GM21717 (cell line): ENCODE measurements around the gene LCOR.
A peak's percentile ranks its signal among the peaks of the same experiment; 100 is the strongest.

Experiments used
- ATAC-seq: cut with Tn5 transposase; IDR thresholded peaks from one replicate; pipeline ENCODE4 v1.9.1; 2021; ENCODE audit warnings: mild to moderate bottlenecking, moderate library complexity; ENCODE audit not compliant: unreplicated experiment

LCOR gene

GRCh38 chr10:97005349-97005748 is 173.3 kb downstream of the LCOR start:
- ATAC-seq = no peak

GRCh38 chr10:97006364-97006763 is 174.3 kb downstream of the LCOR start:
- ATAC-seq = no peak

DNA sequence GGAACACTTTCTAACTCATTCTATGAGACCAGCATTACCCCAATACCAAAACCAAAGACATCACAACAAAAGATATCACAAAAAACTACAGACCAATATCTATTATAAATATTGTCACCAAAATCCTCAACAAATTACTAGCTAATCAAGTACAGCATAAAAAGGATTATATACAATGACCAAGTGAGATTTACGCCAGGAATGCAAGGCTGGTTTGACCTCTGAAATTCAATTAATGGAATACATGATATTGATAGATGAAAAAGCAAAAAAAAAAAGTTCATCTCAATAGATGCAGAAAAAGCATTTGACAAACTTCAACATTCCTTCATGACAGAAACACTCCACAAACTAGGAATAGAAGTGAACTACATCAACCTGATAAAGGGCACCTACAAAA is 175.3 kb downstream of the LCOR start:
- ATAC-seq = no peak

- no peak for ATAC-seq
These were observed 178.7 kb downstream of the LCOR start for GRCh38 chr10:97010695-97011206.

DNA sequence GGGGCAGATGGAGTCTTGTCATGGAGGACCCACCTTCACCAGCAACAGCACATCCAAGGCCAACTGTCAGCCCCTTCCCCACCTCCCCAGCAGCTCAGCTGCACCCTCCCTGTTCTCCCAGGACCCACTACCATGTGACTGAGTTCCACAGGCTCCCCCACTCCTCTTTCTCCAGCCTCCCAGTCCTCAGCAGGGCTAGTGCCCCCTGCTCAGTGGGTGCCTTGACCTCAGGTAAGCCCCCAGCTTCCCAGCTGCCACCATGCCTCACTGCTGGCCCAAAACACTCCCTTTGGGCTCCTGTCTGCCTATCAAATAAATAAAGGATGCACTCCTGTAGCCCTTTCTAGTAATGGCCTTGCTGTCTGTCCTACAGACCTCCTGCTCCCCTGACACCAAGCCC is 179.3 kb downstream of the LCOR start:
- ATAC-seq = no peak

GRCh38 chr10:97012470-97012869 is 180.4 kb downstream of the LCOR start:
- no peak for ATAC-seq

- ATAC-seq = no peak
These were observed 181.5 kb downstream of the LCOR start for GRCh38 chr10:97013568-97013967.

DNA sequence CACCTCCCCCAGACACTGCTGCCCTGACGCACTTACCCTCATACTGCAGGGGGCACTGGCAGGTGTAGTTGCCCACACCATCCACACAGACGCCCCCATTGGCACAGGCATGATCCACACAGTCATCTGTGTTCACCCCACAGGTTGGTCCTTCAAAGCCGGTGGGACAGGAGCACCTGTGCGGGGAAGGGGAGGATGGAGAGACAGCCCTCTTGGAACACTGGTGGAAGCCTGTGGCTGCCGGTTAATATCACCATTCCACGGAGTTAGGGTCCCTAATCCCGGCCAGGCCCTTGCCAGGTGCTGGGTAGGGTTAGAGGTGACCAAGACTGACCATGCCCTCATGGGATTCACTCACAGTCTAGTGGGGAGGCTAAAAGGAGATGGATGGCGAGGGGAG is 181.9 kb downstream of the LCOR start:
- no peak for ATAC-seq

- no peak for ATAC-seq
These were observed 183.1 kb downstream of the LCOR start for GRCh38 chr10:97015240-97015639.

- peak; percentile 76 for ATAC-seq
These were observed 184.8 kb downstream of the LCOR start for GRCh38 chr10:97016728-97017473.

- no peak for ATAC-seq
These were observed 185.4 kb downstream of the LCOR start for GRCh38 chr10:97017474-97017903.

- no peak for ATAC-seq
These were observed 186.4 kb downstream of the LCOR start for GRCh38 chr10:97018251-97019212.

- ATAC-seq = no peak
These were observed 187.2 kb downstream of the LCOR start for GRCh38 chr10:97019213-97019844.

DNA sequence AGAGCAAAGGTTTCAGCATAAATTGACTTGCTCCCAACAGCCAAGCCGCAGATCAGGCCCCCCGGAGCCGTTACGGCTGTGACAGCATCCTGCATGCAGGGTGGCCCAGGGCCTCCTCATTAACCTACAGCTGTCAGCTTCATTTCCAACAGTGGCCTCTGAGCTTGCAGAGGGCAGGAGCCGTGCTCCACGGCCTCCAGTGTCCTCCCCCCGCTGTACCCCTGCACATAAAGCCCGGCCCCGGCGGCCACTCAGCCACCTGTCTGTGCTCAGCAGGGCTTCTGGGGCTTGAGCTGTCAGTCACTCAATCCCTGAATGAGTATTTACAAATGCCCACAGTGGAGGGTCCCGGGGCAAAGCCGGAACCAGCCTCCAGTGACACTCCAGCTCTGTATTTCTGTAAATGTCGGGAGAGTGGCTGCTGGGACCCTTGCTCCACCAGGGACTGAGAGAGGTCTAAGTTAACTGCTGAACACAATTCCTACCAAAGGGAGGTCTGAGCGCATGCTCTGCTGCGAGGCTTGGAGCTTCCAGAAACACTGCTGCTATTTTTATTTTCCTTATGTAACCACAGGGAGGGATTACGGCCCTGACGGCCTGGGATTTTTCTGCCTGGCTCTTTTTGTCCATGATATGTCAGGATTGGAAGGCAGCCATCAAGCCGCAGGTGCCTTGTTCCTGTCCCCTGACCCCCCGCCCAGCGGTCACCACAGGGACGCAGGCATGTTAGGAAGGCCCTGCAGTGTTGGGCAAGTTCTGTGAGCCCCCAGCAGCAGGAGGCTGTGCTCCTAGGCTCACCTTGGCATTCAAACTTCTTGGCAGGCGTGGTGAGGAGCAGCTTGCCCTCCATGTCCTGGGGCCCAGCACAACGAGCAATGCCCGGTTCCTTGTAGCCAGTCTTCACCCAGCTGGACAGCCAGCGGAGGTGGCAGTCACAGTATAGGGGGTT is 188.6 kb downstream of the LCOR start:
- ATAC-seq = no peak

DNA sequence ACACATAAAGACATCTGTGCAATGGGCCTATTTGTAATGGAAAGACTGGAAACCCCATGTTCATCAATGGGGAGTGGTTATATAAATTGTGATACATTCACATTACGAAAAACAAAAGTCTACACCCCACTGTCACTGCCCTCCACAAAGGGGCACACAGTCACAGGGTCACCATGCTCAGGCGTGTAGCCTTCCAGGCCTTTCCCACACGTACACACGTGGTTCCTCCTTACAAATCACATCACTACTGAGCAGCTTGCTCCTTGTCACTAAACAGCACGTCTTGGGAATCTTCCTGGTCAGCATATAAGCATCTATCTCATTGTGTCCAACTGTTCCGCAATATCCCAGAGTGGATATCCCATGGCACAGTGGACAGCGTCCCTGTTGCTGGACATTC is 190.5 kb downstream of the LCOR start:
- no peak for ATAC-seq

- no peak for ATAC-seq
These were observed 191.5 kb downstream of the LCOR start for GRCh38 chr10:97023401-97024167.

GRCh38 chr10:97024168-97025073 is 192.3 kb downstream of the LCOR start:
- ATAC-seq = no peak

DNA sequence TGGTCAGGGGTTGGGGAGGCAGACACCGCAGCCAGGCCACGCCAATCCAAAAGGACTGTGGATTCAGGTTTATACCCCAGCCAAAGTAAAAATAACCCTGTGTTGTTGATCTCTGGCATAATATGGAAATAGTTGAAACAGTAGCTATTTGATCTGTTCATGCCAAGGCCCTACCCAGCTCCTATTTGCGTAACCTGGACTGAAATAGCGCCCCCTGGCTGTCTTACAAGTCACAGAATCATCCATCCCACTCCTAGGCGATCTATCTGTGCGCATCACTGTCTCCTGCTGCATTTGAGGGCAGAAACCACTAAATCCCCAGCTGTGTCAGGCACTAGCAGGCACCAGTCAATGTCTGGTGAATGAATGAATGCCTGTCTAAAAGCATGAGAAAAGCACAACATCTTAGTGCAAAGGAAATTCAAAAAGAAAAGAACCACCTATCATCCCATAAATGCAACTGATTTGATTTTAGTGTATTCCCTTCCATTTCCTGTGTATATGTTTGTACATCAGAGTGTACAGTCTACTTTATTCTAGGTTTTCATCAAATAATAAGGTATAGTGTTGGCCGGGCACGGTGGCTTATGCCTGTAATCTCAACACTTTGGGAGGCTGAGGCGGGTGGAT is 193.6 kb downstream of the LCOR start:
- no peak for ATAC-seq
